MM.1S (cell line): ENCODE results near the gene C1orf232.

Experiments
- DNase-seq: peaks from one replicate; pipeline ENCODE4 v3.0.0-alpha.2; 2015
- H2AFZ ChIP-seq: fragments of 300-600 bp; sonication (generic); 2 replicates; pipeline ENCODE4 v1.6.0; 2016; ENCODE audit warnings: antibody characterized with exemption, low read length
- H3F3A ChIP-seq: fragments of 300-600 bp; sonication (generic); 2 replicates; pipeline ENCODE4 v1.6.1; 2016; ENCODE audit warnings: mild to moderate bottlenecking, antibody characterized with exemption, low read length, moderate library complexity, mixed read lengths; ENCODE audit not compliant: insufficient read depth
- H3K27ac ChIP-seq: fragments of 300-600 bp; sonication (generic); 2 replicates; pipeline ENCODE4 v1.5.1; 2016; ENCODE audit warnings: mild to moderate bottlenecking, low read length
- H3K27me3 ChIP-seq: fragments of 300-600 bp; sonication (generic); replicated peaks from 2 replicates; pipeline ENCODE4 v1.6.0; 2016; ENCODE audit warnings: low read length; ENCODE audit not compliant: insufficient read depth
- H3K36me3 ChIP-seq: fragments of 300-600 bp; sonication (generic); replicated peaks from 2 replicates; pipeline ENCODE4 v1.6.1; 2016; ENCODE audit warnings: mild to moderate bottlenecking, low read length, mixed read lengths; ENCODE audit not compliant: insufficient read depth
- H3K4me1 ChIP-seq: fragments of 300-600 bp; sonication (generic); 2 replicates; pipeline ENCODE4 v1.6.1; 2016; ENCODE audit warnings: low read length, mixed read lengths
- H3K4me2 ChIP-seq: fragments of 300-600 bp; sonication (generic); 2 replicates; pipeline ENCODE4 v1.6.0; 2016; ENCODE audit warnings: low read depth, low read length
- H3K4me3 ChIP-seq: fragments of 300-600 bp; sonication (generic); 2 replicates; pipeline ENCODE4 v1.5.1; 2016; ENCODE audit warnings: low read length, mixed read lengths
- H3K79me2 ChIP-seq: fragments of 300-600 bp; sonication (generic); 2 replicates; pipeline ENCODE4 v1.6.1; 2016; ENCODE audit warnings: mixed run types, low read length, mixed read lengths
- H3K9ac ChIP-seq: fragments of 300-600 bp; sonication (generic); 2 replicates; pipeline ENCODE4 v1.6.1; 2016; ENCODE audit warnings: low read length, mixed read lengths
- H3K9me2 ChIP-seq: fragments of 300-600 bp; sonication (generic); replicated peaks from 2 replicates; pipeline ENCODE4 v1.6.1; 2016; ENCODE audit warnings: mild to moderate bottlenecking, low read length, mixed read lengths; ENCODE audit not compliant: insufficient read depth
- H3K9me3 ChIP-seq: fragments of 300-600 bp; sonication (generic); replicated peaks from 2 replicates; pipeline ENCODE4 v1.6.1; 2016; ENCODE audit warnings: mild to moderate bottlenecking, low read length, mixed read lengths; ENCODE audit not compliant: insufficient read depth
- H4K20me1 ChIP-seq: fragments of 300-600 bp; sonication (generic); 2 replicates; pipeline ENCODE4 v1.6.1; 2016; ENCODE audit warnings: mild to moderate bottlenecking, low read length, moderate library complexity, mixed read lengths; ENCODE audit not compliant: insufficient read depth
- CTCF ChIP-seq: fragments of 300-600 bp; sonication (generic); IDR thresholded peaks from 2 replicates; pipeline ENCODE4 v1.5.1; 2016; ENCODE audit warnings: antibody characterized with exemption, low read length, mixed read lengths
- EZH2 ChIP-seq: fragments of 300-600 bp; sonication (generic); optimal IDR thresholded peaks from 2 replicates; pipeline ENCODE3; 2017; ENCODE audit warnings: low read depth, mild to moderate bottlenecking, antibody characterized with exemption, low read length, mixed read lengths
- EZH2phosphoT487 ChIP-seq: fragments of 300-600 bp; sonication (generic); IDR thresholded peaks from 2 replicates; pipeline ENCODE4 v1.6.1; 2018; ENCODE audit warnings: antibody characterized with exemption, low read length

Gene C1orf232

GRCh38 chr1:26169669-26170471 lies 1.1 kb upstream of the C1orf232 start, which contains the start of gene ZNF593:
TSS of gene ZNF593 (plus strand) at chr1:26169908. CDS start at chr1:26169984, 76 bp downstream.
- H3K27ac ChIP-seq, result peak within 1 kb of the TSS; percentile 30; the same call in 1 of the 2 replicates
- H2AFZ ChIP-seq, result peak within 1 kb of the TSS; percentile 94

GRCh38 chr1:26169198-26169554 lies 413 bp upstream of the C1orf232 start:
- Histone ChIP-seq H3F3A (no peaks in the 10 kb centered on the region), H3K27me3 (no peaks in the 10 kb centered on the region; the same call in 1 of the 2 replicates), H3K9me2 (no peaks in the 10 kb centered on the region), H3K9ac (no peak overlapping the region; the same call in 1 of the 2 replicates), H3K36me3 (no peaks in the 10 kb centered on the region), H3K4me3 (no peak overlapping the region; the same call in 1 of the 2 replicates), H4K20me1 (no peaks in the 10 kb centered on the region), H3K9me3 (no peaks in the 10 kb centered on the region), H2AFZ (peak overlapping the region; percentile 94), H3K79me2 (peaks cover 14% of the 10 kb centered on the region), H3K27ac (no peak overlapping the region), H3K4me2 (peak overlapping the region; percentile 94; the same call in 1 of the 2 replicates), H3K4me1 (peaks cover 6% of the 10 kb centered on the region; the same call in 1 of the 2 replicates)
- DNase-seq, result no peak
- no peak for TF ChIP-seq EZH2phosphoT487

More at GRCh38 chr1:26169669-26170471, 1.1 kb upstream of the C1orf232 start, which contains the start of gene ZNF593:
- no peaks in the 10 kb centered on the region for H4K20me1 ChIP-seq
- TF ChIP-seq CTCF (peak; percentile 89), EZH2phosphoT487 (no peak)
- H3F3A ChIP-seq, result no peaks in the 10 kb centered on the region
- peak; percentile 94 for DNase-seq
- H3K27me3 ChIP-seq, result no peaks in the 10 kb centered on the region; the same call in 1 of the 2 replicates
- H3K9ac ChIP-seq, result peak within 1 kb of the TSS; percentile 90
- H3K4me2 ChIP-seq, result peak within 1 kb of the TSS; percentile 94
- H3K79me2 ChIP-seq, result peaks cover 14% of the 10 kb centered on the region
- H3K9me2 ChIP-seq, result no peaks in the 10 kb centered on the region
- no peaks in the 10 kb centered on the region for H3K36me3 ChIP-seq
- no peaks in the 10 kb centered on the region for H3K9me3 ChIP-seq
- peaks cover 6% of the 10 kb centered on the region; the same call in 1 of the 2 replicates for H3K4me1 ChIP-seq
- H3K4me3 ChIP-seq, result peak within 1 kb of the TSS; percentile 90

- H3K9ac ChIP-seq, result no peak overlapping the region
- no peak overlapping the region for H3K27ac ChIP-seq
- no peaks in the 10 kb centered on the region for H3K9me2 ChIP-seq
- no peaks in the 10 kb centered on the region for H3F3A ChIP-seq
- H2AFZ ChIP-seq, result no peak overlapping the region
- H3K36me3 ChIP-seq, result no peaks in the 10 kb centered on the region
- H3K79me2 ChIP-seq, result peaks cover 14% of the 10 kb centered on the region
- no peaks in the 10 kb centered on the region for H4K20me1 ChIP-seq
- H3K27me3 ChIP-seq, result peaks cover 18% of the 10 kb centered on the region
- TF ChIP-seq EZH2 (no peak), EZH2phosphoT487 (no peak), CTCF (no peak)
- H3K4me3 ChIP-seq, result no peak overlapping the region
- H3K4me1 ChIP-seq, result peaks cover 6% of the 10 kb centered on the region; the same call in 1 of the 2 replicates
- no peak for DNase-seq
- no peak overlapping the region for H3K4me2 ChIP-seq
- H3K9me3 ChIP-seq, result no peaks in the 10 kb centered on the region
These were observed 2.0 kb downstream of the C1orf232 start for GRCh38 chr1:26166719-26167281.
